ENCODE data around the gene NDUFB10.

NDUFB10 gene

DNA sequence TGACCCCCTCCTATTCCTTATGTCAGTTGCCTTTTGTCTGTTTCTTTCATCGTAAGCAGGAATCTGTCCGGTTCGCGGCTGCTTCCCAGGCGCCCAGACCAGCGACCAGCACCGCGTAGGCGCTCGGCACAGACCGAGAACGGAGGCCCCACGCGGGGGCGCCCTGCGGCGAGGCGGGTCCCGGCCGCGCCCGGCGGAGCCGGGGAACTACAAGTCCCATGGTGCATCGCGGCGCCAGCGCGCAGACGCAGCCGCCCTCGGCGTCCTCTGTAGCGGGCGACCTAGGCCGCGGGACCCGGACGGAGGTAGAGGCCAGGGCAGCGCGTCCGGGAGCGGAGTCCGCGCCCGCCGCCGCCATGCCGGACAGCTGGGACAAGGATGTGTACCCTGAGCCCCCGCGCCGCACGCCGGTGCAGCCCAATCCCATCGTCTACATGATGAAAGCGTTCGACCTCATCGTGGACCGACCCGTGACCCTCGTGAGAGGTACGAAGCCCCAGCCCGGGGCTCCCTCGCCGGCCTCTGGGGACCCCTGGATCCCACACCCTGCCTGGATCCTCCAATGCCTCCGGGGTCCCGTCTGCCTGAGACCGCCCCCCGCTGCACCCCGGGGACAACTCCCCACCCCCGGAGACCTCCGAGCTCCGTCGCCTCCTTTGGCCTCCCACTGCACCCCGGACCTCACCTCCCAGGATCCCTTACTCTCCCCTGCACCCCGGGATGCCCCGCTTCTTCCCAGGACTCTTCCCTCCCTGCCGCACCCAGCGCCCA lies at the start of gene NDUFB10:
Gene NDUFB10, plus strand, starts transcription at position 270 of the 771 bp plus-strand sequence. Its CDS starts 87 bp downstream, at position 357.
- H3K9me3 ChIP-seq (ENCODE audit: control insufficient read depth, insufficient read depth, low read length), result no peaks in the 10 kb centered on the region
- H3F3A ChIP-seq (ENCODE audit: control insufficient read depth, insufficient read depth), result peaks cover 42% of the 10 kb centered on the region
- H3K36me3 ChIP-seq (ENCODE audit: control insufficient read depth, low read length), result peaks cover 49% of the 10 kb centered on the region
- peak within 1 kb of the TSS; percentile 98 for H3K4me3 ChIP-seq (ENCODE audit: low read length)
- H3K9me2 ChIP-seq (replicated peaks; ENCODE audit: control insufficient read depth, low read length), result no peaks in the 10 kb centered on the region
- peaks cover 34% of the 10 kb centered on the region for H3K4me1 ChIP-seq (ENCODE audit: control insufficient read depth, low read length)
- peaks cover 40% of the 10 kb centered on the region for H3K79me2 ChIP-seq (ENCODE audit: control insufficient read depth, low read length)
- H3K27ac ChIP-seq (ENCODE audit: low read depth, low read length), result peak within 1 kb of the TSS; percentile 62
- TF ChIP-seq EZH2phosphoT487 (IDR thresholded peaks at IDR 0.05; ENCODE audit: borderline replicate concordance, low read length), result no peak
- TF ChIP-seq, protein P1, sequence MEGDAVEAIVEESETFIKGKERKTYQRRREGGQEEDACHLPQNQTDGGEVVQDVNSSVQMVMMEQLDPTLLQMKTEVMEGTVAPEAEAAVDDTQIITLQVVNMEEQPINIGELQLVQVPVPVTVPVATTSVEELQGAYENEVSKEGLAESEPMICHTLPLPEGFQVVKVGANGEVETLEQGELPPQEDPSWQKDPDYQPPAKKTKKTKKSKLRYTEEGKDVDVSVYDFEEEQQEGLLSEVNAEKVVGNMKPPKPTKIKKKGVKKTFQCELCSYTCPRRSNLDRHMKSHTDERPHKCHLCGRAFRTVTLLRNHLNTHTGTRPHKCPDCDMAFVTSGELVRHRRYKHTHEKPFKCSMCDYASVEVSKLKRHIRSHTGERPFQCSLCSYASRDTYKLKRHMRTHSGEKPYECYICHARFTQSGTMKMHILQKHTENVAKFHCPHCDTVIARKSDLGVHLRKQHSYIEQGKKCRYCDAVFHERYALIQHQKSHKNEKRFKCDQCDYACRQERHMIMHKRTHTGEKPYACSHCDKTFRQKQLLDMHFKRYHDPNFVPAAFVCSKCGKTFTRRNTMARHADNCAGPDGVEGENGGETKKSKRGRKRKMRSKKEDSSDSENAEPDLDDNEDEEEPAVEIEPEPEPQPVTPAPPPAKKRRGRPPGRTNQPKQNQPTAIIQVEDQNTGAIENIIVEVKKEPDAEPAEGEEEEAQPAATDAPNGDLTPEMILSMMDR (IDR thresholded peaks at IDR 0.05; ENCODE audit: low read depth, low read length, poor library complexity, severe bottlenecking), result peak; percentile 91
- H3K4me2 ChIP-seq (ENCODE audit: low read length), result peak within 1 kb of the TSS; percentile 99
- no peaks in the 10 kb centered on the region for H3K27me3 ChIP-seq (ENCODE audit: control insufficient read depth, low read length)
- H4K20me1 ChIP-seq (ENCODE audit: control insufficient read depth, insufficient read depth, low read depth, low read length), result peaks cover 10% of the 10 kb centered on the region

DNA sequence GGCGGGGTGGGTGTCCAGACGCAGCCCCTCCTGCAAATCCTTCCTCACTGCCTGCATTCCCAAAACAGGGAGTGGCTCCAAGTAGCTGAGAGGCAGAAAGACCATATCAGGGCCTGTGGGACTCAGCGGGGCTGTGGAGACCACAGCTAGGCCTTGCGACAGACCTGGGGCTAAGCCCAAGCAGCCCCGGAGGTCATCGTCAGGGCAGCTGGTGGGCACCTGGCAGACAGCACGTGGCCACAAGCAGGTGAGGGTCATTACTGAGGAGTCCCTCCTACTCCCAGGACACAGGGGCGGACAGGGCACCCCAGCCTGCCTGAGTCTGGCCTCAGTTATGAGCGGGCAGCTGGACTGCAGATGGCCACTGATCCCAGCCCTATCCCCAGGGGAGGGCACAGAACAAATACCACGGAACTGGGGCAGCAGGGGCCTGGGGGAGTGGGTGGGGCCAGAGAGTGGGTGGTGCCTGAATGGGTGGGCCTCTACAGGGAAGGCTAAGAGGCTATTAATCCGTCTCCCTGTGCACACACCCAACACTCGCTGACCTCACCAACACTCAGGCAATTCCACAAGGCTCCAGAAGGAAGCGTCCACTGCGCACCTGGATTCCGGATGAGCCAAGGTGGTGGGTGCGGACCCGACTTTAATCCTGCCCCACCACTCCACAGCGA lies 49.6 kb upstream of the NDUFB10 start:
- no peaks in the 10 kb centered on the region for H3F3A ChIP-seq (ENCODE audit: control insufficient read depth, insufficient read depth)

DNA sequence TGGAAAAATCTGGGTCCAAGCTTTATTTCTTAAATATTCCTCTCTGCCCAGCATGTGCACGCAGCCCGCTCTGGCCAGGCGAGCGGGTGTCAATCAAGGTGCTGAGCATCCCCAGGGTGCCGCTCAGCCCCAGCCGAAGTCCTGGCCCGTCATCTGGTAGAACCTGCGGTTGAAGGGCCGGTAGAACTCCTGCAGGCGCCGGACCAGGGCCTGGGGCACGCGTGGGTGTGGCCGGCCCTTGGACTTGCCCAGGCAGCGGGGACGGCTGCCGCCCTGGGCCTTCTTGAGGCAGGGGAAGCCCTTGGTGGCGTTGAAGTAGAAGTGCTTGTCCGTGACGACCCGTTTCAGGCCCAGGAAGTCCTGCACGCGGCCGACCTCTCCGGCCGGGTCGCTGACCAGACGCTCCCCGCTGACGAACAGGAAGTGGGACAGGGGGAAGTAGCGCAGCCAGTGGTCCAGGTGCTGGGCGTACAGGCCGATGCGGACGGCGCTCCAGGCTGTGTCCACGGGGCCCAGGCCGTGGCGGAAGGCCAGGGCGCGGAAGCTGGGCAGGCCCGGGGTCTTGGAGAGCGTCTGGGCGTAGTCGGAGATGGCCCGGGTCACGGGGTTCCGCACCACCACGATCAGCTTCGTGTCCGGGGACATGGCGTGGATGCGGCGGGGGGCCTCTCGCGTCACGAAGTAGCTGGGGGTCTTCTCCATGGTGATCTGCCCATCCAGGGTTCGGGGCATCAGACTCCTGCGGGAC lies 47.7 kb upstream of the NDUFB10 start:
- no peaks in the 10 kb centered on the region for H3K9me2 ChIP-seq (replicated peaks; ENCODE audit: control insufficient read depth, low read length)
- no peaks in the 10 kb centered on the region for H3K79me2 ChIP-seq (ENCODE audit: control insufficient read depth, low read length)
- no peak for TF ChIP-seq EZH2phosphoT487 (IDR thresholded peaks at IDR 0.05; ENCODE audit: borderline replicate concordance, low read length)
- TF ChIP-seq, protein P1 (IDR thresholded peaks at IDR 0.05; ENCODE audit: low read depth, low read length, poor library complexity, severe bottlenecking), result no peak
- no peak overlapping the region for H3K27ac ChIP-seq (ENCODE audit: low read depth, low read length)
- H3K4me1 ChIP-seq (ENCODE audit: control insufficient read depth, low read length), result no peaks in the 10 kb centered on the region
- no peaks in the 10 kb centered on the region; the same call in 1 of the 2 replicates for H3K27me3 ChIP-seq (ENCODE audit: control insufficient read depth, low read length)
- no peaks in the 10 kb centered on the region for H3K36me3 ChIP-seq (ENCODE audit: control insufficient read depth, low read length)
- H3K4me3 ChIP-seq (ENCODE audit: low read length), result no peak overlapping the region
- no peak overlapping the region for H3K4me2 ChIP-seq (ENCODE audit: low read length)
- H4K20me1 ChIP-seq (ENCODE audit: control insufficient read depth, insufficient read depth, low read depth, low read length), result no peaks in the 10 kb centered on the region
- H3K9me3 ChIP-seq (ENCODE audit: control insufficient read depth, insufficient read depth, low read length), result no peaks in the 10 kb centered on the region
- no peaks in the 10 kb centered on the region for H3F3A ChIP-seq (ENCODE audit: control insufficient read depth, insufficient read depth)

More for the DNA sequence above, 49.6 kb upstream of the NDUFB10 start:
- no peaks in the 10 kb centered on the region for H3K36me3 ChIP-seq (ENCODE audit: control insufficient read depth, low read length)
- H3K4me1 ChIP-seq (ENCODE audit: control insufficient read depth, low read length), result peaks cover 6% of the 10 kb centered on the region
- no peak overlapping the region for H3K4me3 ChIP-seq (ENCODE audit: low read length)
- no peaks in the 10 kb centered on the region for H3K79me2 ChIP-seq (ENCODE audit: control insufficient read depth, low read length)
- no peak overlapping the region for H3K4me2 ChIP-seq (ENCODE audit: low read length)
- H3K27ac ChIP-seq (ENCODE audit: low read depth, low read length), result no peak overlapping the region
- H3K9me2 ChIP-seq (replicated peaks; ENCODE audit: control insufficient read depth, low read length), result no peaks in the 10 kb centered on the region
- no peaks in the 10 kb centered on the region for H4K20me1 ChIP-seq (ENCODE audit: control insufficient read depth, insufficient read depth, low read depth, low read length)
- no peaks in the 10 kb centered on the region for H3K27me3 ChIP-seq (ENCODE audit: control insufficient read depth, low read length)
- H3K9me3 ChIP-seq (ENCODE audit: control insufficient read depth, insufficient read depth, low read length), result no peaks in the 10 kb centered on the region
- TF ChIP-seq, protein P1 (IDR thresholded peaks at IDR 0.05; ENCODE audit: low read depth, low read length, poor library complexity, severe bottlenecking), result no peak
